Subcutaneous preadipocyte (primary cell): ENCODE results near the gene STRA8. TPM values are rescaled to one million over a fixed set of nuclear protein-coding genes. Genes with fewer than 3 reads are reported as not detected.

ENCODE experiments used
- small RNA-seq: library from RNA; depleted of rRNA; stranded (forward); fragments of <200 nt; gene quantifications from one replicate; pipeline ENCODE3, GENCODE V24; 2012
- total RNA-seq: library from RNA; depleted of rRNA; stranded (reverse); fragments of >200 nt; gene quantifications from 2 replicates; pipeline ENCODE4 v1.2.3, GENCODE V29; 2012

STRA8 gene
- total RNA-seq = not detected in 2 replicates

GRCh38 chr7:135233570-135233969, at the start of gene STRA8:
TSS of gene STRA8 (plus strand) at chr7:135233838. CDS start at chr7:135240525, 6,687 bp downstream.

GRCh38 chr7:135211179-135211945, 22.3 kb upstream of the STRA8 start, which contains the start of gene WDR91:
TSS of gene WDR91 (minus strand) at chr7:135211526. CDS start at chr7:135211502, 24 bp downstream.

Small RNA genes within 50 kb of the gene (small RNA-seq; reads per million reads assigned to genes)
- 0.38 reads per million, percentile 18 among the genes with 10 or more reads in this experiment for gene MIR6509

Other genes starting within 250 kb of the STRA8 start
- gene AGBL3, start 247.3 kb upstream of the STRA8 start, total RNA-seq = 0.73 and 0.78 TPM in 2 replicates
- 3.9 and 7.7 TPM in 2 replicates for gene TMEM140, start 85.8 kb upstream of the STRA8 start, total RNA-seq
- 40.4 and 44.4 TPM in 2 replicates for gene CYREN, start 63.1 kb upstream of the STRA8 start, total RNA-seq
- 5.1 and 6.1 TPM in 2 replicates for gene WDR91, start 22.3 kb upstream of the STRA8 start, total RNA-seq